ENCODE results near the gene POLK.
"Not testable (repeated sequence)": the region's sequence is repeated elsewhere in the genome, so short reads cannot be mapped to it uniquely, and the experiment has no call there.

The POLK gene

DNA sequence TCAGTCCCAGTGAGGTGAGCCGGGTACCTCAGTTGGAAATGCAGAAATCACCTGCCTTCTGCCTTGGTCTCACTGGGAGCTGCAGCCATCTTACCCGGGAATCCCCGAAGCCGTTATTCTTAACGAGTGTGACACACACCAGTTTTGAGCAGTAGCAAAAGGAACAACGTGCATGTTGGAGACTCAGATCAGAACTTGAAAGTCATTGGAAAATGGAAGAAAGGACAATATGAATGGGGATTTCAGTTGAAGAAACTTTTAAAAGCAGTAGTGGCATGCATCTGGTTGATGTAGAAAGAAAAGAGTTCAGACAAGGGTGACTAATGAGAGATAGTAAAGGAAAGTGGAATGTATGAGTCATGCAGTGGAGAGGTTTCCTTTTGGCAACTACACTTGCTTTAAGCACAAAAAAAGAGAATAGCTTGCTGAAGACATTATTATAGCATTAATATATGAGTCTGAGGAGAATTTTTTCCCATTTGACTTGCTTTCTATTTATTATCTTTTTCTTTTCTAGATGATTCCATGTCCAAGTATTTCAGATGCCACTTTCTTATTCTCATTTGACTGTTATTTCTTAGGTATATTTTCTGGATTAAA, 55.1 kb downstream of the POLK start:
- DNase-seq (ENCODE audit: low read depth, low spot score) = no peak
- Histone ChIP-seq H3K27ac (ENCODE audit: low read length) (no peak overlapping the region), H3K4me3 (ENCODE audit: low read length) (no peak overlapping the region), H3K36me3 (ENCODE audit: control insufficient read depth, insufficient read depth, low read length) (no peaks in the 10 kb centered on the region), H3K4me1 (ENCODE audit: control insufficient read depth, insufficient read depth, low read length) (no peaks in the 10 kb centered on the region), H3K9me3 (ENCODE audit: control insufficient read depth, insufficient read depth, low read length) (no peaks in the 10 kb centered on the region), H3K27me3 (ENCODE audit: control insufficient read depth, insufficient read depth, low read length) (no peaks in the 10 kb centered on the region)
- WGBS (ENCODE audit: insufficient coverage, insufficient read length) = no CpG with 5 or more reads among the region's 6 CpGs

DNA sequence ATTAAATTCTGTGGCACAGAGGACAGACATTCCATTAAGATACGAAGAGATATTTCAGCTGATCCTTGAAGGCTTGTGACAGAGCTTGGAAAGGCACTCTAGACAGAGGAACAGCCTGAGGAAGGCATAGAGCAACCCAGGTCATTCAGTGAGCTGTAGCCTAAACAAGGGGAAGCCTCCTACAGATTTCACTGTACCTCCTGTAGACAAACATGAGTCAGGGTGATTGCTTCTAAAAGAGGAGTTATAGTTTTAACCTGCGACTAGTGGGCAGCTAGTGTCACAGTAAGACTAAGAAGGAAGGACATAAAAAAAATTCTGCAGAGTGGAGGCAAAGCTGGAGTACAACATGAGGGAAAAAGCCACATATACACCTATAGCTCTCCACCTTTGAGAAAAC, 56.0 kb downstream of the POLK start:
- Histone ChIP-seq H3K27me3 (ENCODE audit: control insufficient read depth, insufficient read depth, low read length) (no peaks in the 10 kb centered on the region), H3K4me3 (ENCODE audit: low read length) (no peak overlapping the region), H3K36me3 (ENCODE audit: control insufficient read depth, insufficient read depth, low read length) (no peaks in the 10 kb centered on the region), H3K4me1 (ENCODE audit: control insufficient read depth, insufficient read depth, low read length) (no peaks in the 10 kb centered on the region), H3K27ac (ENCODE audit: low read length) (no peak overlapping the region), H3K9me3 (ENCODE audit: control insufficient read depth, insufficient read depth, low read length) (no peaks in the 10 kb centered on the region)
- no CpG with 5 or more reads among the region's 2 CpGs for WGBS (ENCODE audit: insufficient coverage, insufficient read length)
- DNase-seq (ENCODE audit: low read depth, low spot score) = no peak

DNA sequence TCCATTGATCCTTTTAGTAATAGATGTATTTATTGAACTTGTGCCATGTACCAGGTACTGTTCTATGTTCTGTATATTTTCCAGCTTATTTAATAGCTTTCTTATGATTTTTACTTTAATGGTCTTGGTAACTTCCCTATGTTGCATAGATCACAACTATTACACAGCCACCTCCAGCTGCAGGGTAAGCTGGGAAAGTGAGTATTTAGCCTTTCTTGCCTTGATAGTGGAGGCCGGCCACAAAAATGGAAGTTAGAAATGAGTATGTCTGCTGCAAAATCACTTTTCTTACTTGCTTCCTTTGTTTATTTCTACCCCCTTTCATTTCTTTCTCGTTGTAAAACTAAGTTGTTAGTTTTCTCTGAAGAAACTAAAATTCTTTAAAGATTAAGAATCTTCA, 56.5 kb downstream of the POLK start:
- H3K9me3 ChIP-seq (ENCODE audit: control insufficient read depth, insufficient read depth, low read length) = no peaks in the 10 kb centered on the region
- WGBS (ENCODE audit: insufficient coverage, insufficient read length) = no CpG with 5 or more reads among the region's 2 CpGs
- no peak overlapping the region for H3K4me3 ChIP-seq (ENCODE audit: low read length)
- H3K27me3 ChIP-seq (ENCODE audit: control insufficient read depth, insufficient read depth, low read length) = no peaks in the 10 kb centered on the region
- no peaks in the 10 kb centered on the region for H3K4me1 ChIP-seq (ENCODE audit: control insufficient read depth, insufficient read depth, low read length)
- H3K27ac ChIP-seq (ENCODE audit: low read length) = no peak overlapping the region
- H3K36me3 ChIP-seq (ENCODE audit: control insufficient read depth, insufficient read depth, low read length) = no peaks in the 10 kb centered on the region
- no peak for DNase-seq (ENCODE audit: low read depth, low spot score)

DNA sequence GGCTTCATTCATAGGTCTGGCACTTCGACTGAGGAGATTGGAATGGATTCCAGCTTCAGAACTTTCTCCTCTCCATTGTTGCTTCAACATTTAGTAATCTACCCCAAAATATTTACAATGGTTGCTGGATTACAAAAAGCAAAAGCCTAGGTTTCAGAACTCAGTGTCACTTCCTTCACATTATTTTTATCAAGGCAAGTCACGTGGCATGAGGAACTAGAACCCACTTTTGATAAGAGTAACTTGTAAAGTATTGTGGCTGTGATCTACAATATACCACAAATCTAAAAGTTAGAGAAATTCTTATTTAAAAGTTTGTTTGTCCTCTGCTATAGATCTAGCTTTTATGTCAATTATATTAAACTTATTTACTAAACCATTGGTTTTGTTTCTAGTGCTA, 59.9 kb downstream of the POLK start:
- no peaks in the 10 kb centered on the region for H3K4me1 ChIP-seq (ENCODE audit: control insufficient read depth, insufficient read depth, low read length)
- no peaks in the 10 kb centered on the region for H3K27me3 ChIP-seq (ENCODE audit: control insufficient read depth, insufficient read depth, low read length)

DNA sequence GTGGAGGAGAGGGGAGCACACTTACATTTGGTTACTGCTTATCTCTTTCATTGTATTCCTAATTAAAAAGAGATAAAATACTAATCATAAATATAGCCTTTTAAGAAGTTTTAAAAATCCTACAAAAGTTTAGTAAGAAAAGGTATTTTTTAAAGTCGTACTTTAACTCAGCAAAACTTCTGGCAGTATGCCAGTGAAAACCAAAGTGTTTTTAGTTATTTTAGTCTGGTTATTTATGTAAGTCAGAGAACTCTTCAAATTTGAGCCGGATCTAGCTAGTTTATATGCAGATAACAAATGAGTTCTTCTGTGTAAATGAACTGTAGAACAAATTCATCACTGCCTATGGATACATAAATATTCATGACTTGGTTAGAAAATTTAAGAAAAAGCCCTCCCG, 63.1 kb downstream of the POLK start:
- H3K27ac ChIP-seq (ENCODE audit: low read length) = no peak overlapping the region
- WGBS (ENCODE audit: insufficient coverage, insufficient read length) = no CpG with 5 or more reads among the region's 3 CpGs
- H3K27me3 ChIP-seq (ENCODE audit: control insufficient read depth, insufficient read depth, low read length) = no peaks in the 10 kb centered on the region
- no peaks in the 10 kb centered on the region for H3K36me3 ChIP-seq (ENCODE audit: control insufficient read depth, insufficient read depth, low read length)
- H3K4me3 ChIP-seq (ENCODE audit: low read length) = no peak overlapping the region
- no peaks in the 10 kb centered on the region for H3K4me1 ChIP-seq (ENCODE audit: control insufficient read depth, insufficient read depth, low read length)
- DNase-seq (ENCODE audit: low read depth, low spot score) = no peak
- H3K9me3 ChIP-seq (ENCODE audit: control insufficient read depth, insufficient read depth, low read length) = no peaks in the 10 kb centered on the region

More for the DNA sequence above, 59.9 kb downstream of the POLK start:
- Histone ChIP-seq H3K4me3 (ENCODE audit: low read length) (no peak overlapping the region), H3K36me3 (ENCODE audit: control insufficient read depth, insufficient read depth, low read length) (no peaks in the 10 kb centered on the region), H3K9me3 (ENCODE audit: control insufficient read depth, insufficient read depth, low read length) (no peaks in the 10 kb centered on the region), H3K27ac (ENCODE audit: low read length) (no peak overlapping the region)
- no peak for DNase-seq (ENCODE audit: low read depth, low spot score)
- no CpG with 5 or more reads among the region's 2 CpGs for WGBS (ENCODE audit: insufficient coverage, insufficient read length)

DNA sequence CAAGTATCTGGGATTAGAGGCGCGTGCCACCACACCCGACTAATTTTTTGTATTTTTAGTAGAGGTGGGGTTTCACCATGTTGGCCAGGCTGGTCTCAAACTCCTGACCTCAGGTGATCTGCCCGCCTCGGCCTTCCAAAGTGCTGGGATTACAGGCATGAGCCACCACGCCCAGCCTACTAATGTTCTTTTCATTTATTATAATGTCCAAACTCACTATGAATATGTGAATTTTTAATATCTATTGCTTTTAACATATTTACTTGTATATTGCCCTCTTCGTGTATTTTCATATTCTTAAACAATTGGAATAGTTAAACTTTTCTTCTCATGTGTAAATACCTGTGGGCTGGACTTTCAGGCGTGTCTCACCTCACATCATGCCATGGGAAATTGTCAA, 66.6 kb downstream of the POLK start:
- H3K9me3 ChIP-seq (ENCODE audit: control insufficient read depth, insufficient read depth, low read length); H3K27ac ChIP-seq (ENCODE audit: low read length); H3K4me3 ChIP-seq (ENCODE audit: low read length); H3K4me1 ChIP-seq (ENCODE audit: control insufficient read depth, insufficient read depth, low read length); H3K27me3 ChIP-seq (ENCODE audit: control insufficient read depth, insufficient read depth, low read length); H3K36me3 ChIP-seq (ENCODE audit: control insufficient read depth, insufficient read depth, low read length); DNase-seq (ENCODE audit: low read depth, low spot score): not testable (repeated sequence)
- no CpG with 5 or more reads among the region's 8 CpGs for WGBS (ENCODE audit: insufficient coverage, insufficient read length)

DNA sequence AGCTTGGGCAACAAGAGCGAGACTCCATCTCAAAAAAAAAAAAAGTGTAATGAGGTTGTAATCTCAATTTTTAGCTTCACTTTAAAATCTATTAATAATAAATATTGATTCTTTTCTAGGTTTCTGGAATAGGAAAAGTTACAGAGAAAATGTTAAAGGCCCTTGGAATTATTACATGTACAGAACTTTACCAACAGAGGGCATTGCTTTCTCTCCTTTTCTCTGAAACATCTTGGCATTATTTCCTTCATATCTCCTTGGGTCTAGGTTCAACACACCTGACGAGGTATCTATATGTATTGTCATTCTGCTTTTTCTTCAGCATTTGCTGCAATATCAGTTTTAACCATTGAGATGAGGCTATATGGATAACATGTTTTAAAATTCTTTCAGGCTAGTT, 73.0 kb downstream of the POLK start:
- H3K4me1 ChIP-seq (ENCODE audit: control insufficient read depth, insufficient read depth, low read length) = no peaks in the 10 kb centered on the region
- no peaks in the 10 kb centered on the region for H3K9me3 ChIP-seq (ENCODE audit: control insufficient read depth, insufficient read depth, low read length)
- no peaks in the 10 kb centered on the region for H3K36me3 ChIP-seq (ENCODE audit: control insufficient read depth, insufficient read depth, low read length)
- H3K4me3 ChIP-seq (ENCODE audit: low read length) = no peak overlapping the region
- H3K27me3 ChIP-seq (ENCODE audit: control insufficient read depth, insufficient read depth, low read length) = no peaks in the 10 kb centered on the region
- H3K27ac ChIP-seq (ENCODE audit: low read length) = no peak overlapping the region
- no peak for DNase-seq (ENCODE audit: low read depth, low spot score)
- WGBS (ENCODE audit: insufficient coverage, insufficient read length) = no CpG with 5 or more reads among the region's 2 CpGs

DNA sequence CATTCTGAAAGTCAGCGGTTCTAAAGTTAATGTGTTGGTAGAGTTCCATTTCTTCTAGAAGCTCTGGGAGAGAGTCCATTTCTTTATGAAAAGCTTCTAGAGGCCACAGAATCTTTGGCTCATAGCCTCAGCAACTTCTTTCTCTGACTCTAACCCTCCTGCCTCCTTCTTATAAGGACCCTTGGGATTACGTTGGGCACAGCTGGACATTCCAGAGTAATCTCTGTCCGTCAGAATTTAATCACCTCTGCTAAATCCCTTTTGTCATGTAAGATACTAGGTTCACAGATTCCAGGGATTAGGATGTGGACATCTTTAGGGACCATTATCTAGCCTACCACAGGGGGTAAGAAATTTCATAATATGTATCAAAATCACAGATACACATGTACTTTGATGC, 77.0 kb downstream of the POLK start:
- no peak for DNase-seq (ENCODE audit: low read depth, low spot score)
- no CpG with 5 or more reads among the region's 3 CpGs for WGBS (ENCODE audit: insufficient coverage, insufficient read length)
- Histone ChIP-seq H3K4me1 (ENCODE audit: control insufficient read depth, insufficient read depth, low read length) (no peaks in the 10 kb centered on the region), H3K27ac (ENCODE audit: low read length) (no peak overlapping the region), H3K9me3 (ENCODE audit: control insufficient read depth, insufficient read depth, low read length) (no peaks in the 10 kb centered on the region), H3K4me3 (ENCODE audit: low read length) (no peak overlapping the region), H3K36me3 (ENCODE audit: control insufficient read depth, insufficient read depth, low read length) (no peaks in the 10 kb centered on the region), H3K27me3 (ENCODE audit: control insufficient read depth, insufficient read depth, low read length) (no peaks in the 10 kb centered on the region)

DNA sequence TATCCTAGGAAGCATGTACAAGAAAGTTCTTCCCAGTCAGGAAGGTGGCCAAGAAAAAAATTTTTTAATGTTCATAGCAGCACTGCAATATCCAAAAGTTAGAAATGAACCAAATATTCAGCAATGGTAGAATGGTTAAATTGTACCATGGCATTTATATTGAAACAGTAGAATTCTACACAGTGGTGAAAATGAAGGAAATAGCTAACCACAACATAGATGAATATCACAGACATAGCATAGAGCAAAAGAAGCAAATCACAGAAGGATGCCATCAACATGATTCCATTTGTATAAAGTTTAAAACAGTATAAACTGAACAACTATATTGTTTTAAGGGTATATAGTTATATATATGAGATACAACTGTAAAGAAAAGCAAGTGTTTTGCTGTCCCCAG, 88.8 kb downstream of the POLK start:
- DNase-seq (ENCODE audit: low read depth, low spot score) = no peak
- no peaks in the 10 kb centered on the region for H3K27me3 ChIP-seq (ENCODE audit: control insufficient read depth, insufficient read depth, low read length)
- no peaks in the 10 kb centered on the region for H3K4me1 ChIP-seq (ENCODE audit: control insufficient read depth, insufficient read depth, low read length)
- no peaks in the 10 kb centered on the region for H3K36me3 ChIP-seq (ENCODE audit: control insufficient read depth, insufficient read depth, low read length)
- no peak overlapping the region for H3K4me3 ChIP-seq (ENCODE audit: low read length)
- H3K9me3 ChIP-seq (ENCODE audit: control insufficient read depth, insufficient read depth, low read length) = no peaks in the 10 kb centered on the region
- no peak overlapping the region for H3K27ac ChIP-seq (ENCODE audit: low read length)

DNA sequence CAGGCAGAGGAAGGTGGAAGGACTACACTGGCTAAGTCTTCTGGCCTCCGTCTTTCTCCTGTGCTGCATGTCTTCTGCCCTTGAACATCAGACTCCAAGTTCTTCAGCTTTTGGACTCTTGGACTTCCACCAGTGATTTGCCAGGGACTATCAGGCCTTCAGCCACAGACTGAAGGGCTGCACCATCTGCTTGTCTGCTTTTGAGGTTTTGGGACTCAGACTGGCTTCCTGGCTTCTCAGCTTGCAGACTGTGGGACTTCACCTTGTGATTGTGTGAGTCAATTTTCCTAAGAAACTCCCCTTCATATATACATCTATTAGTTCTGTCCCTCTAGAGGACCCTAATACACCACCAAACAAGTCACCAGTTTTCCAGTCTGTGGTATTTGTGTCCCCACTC, 89.9 kb downstream of the POLK start:
- Histone ChIP-seq H3K36me3 (ENCODE audit: control insufficient read depth, insufficient read depth, low read length) (no peaks in the 10 kb centered on the region), H3K27me3 (ENCODE audit: control insufficient read depth, insufficient read depth, low read length) (no peaks in the 10 kb centered on the region), H3K4me1 (ENCODE audit: control insufficient read depth, insufficient read depth, low read length) (no peaks in the 10 kb centered on the region), H3K9me3 (ENCODE audit: control insufficient read depth, insufficient read depth, low read length) (no peaks in the 10 kb centered on the region), H3K4me3 (ENCODE audit: low read length) (no peak overlapping the region), H3K27ac (ENCODE audit: low read length) (no peak overlapping the region)
- DNase-seq (ENCODE audit: low read depth, low spot score) = no peak
- WGBS (ENCODE audit: insufficient coverage, insufficient read length) = no CpG with 5 or more reads among the region's 1 CpG

DNA sequence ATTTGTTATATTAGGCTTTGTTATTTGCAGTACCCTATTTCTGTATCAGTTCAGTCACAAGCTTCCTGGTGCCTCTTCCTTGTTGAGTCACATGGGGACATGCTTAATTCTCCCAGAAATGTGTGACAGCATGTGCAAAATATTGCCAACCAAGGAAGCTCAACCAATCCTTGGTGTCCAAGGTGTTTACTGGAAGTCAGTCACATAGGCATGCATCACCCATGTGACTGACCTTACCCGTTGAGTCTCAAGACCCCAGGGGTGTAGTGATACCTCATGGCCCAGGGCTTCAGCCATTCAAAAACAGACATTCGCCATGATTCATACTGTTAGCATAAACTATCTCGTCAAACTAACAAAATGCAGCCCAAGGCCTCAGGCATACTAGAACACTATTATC, 90.3 kb downstream of the POLK start:
- H3K27me3 ChIP-seq (ENCODE audit: control insufficient read depth, insufficient read depth, low read length) = no peaks in the 10 kb centered on the region
- no CpG with 5 or more reads among the region's 3 CpGs for WGBS (ENCODE audit: insufficient coverage, insufficient read length)
- DNase-seq (ENCODE audit: low read depth, low spot score) = no peak

More for the DNA sequence above, 90.3 kb downstream of the POLK start:
- Histone ChIP-seq H3K4me3 (ENCODE audit: low read length) (no peak overlapping the region), H3K9me3 (ENCODE audit: control insufficient read depth, insufficient read depth, low read length) (no peaks in the 10 kb centered on the region), H3K27ac (ENCODE audit: low read length) (no peak overlapping the region), H3K36me3 (ENCODE audit: control insufficient read depth, insufficient read depth, low read length) (no peaks in the 10 kb centered on the region), H3K4me1 (ENCODE audit: control insufficient read depth, insufficient read depth, low read length) (no peaks in the 10 kb centered on the region)
